K562 (cell line): ENCODE data around the gene LDB1. TPM values are rescaled to one million over a fixed set of nuclear protein-coding genes. Genes with fewer than 3 reads are reported as not detected.
A peak's percentile ranks its signal among the peaks of the same experiment; 100 is the strongest.

Experiments used
- BRD9 ChIP-seq: fragments of 450-650 bp; IDR thresholded peaks from 2 replicates; pipeline ENCODE4 v1.6.1; 2018; ENCODE audit warnings: low read depth; ENCODE audit not compliant: partially characterized antibody
- E2F5 ChIP-seq: sonication (generic); formaldehyde crosslinking; IDR thresholded peaks from 2 replicates; pipeline ENCODE4 v1.8.0; 2022; ENCODE audit warnings: mild to moderate bottlenecking, missing genetic modification reagents
- GATAD2A ChIP-seq: fragments of 450-650 bp; IDR thresholded peaks from 2 replicates; pipeline ENCODE4 v1.6.1; 2017
- GTF2B ChIP-seq: IDR thresholded peaks from 2 replicates; pipeline ENCODE4 v1.6.1; 2011; ENCODE audit not compliant: insufficient read length; ENCODE audit errors: extremely low read depth
- IRF2 ChIP-seq: sonication (generic); formaldehyde crosslinking; IDR thresholded peaks from 2 replicates; pipeline ENCODE4 v1.8.1; 2022; ENCODE audit warnings: mild to moderate bottlenecking, missing genetic modification reagents
- KDM4B ChIP-seq, 2 experiments: fragments of 450-650 bp in 1 of 2; sonication (generic) in 1 of 2; IDR thresholded peaks; 2 replicates each; pipeline ENCODE4 v1.6.1; 2016 to 2017; ENCODE audit warnings: borderline replicate concordance in 2 of 2, antibody characterized with exemption in 1 of 2, low read depth in 1 of 2, mild to moderate bottlenecking in 1 of 2
- KLF6 ChIP-seq: fragments of 250-450 bp; sonication (Bioruptor Pico); IDR thresholded peaks from 2 replicates; pipeline ENCODE4 v1.4.0; 2020; ENCODE audit warnings: mild to moderate bottlenecking, moderate library complexity, borderline replicate concordance
- MEIS2 ChIP-seq: fragments of 450-650 bp; IDR thresholded peaks from 2 replicates; pipeline ENCODE4 v1.6.1; 2014; ENCODE audit warnings: mild to moderate bottlenecking; ENCODE audit not compliant: partially characterized antibody
- MYC ChIP-seq, 2 experiments: fragments of 250-450 bp in 1 of 2; sonication (Bioruptor Pico) in 1 of 2; IDR thresholded peaks; 2 replicates each; pipeline versions ENCODE4 v1.5.1 to v1.6.1; 2012 to 2021; ENCODE audit warnings: low read depth in 2 of 2, borderline replicate concordance in 1 of 2, improper control_type of control experiment in 1 of 2, low read length in 1 of 2, mild to moderate bottlenecking in 1 of 2, moderate library complexity in 1 of 2
- PYGO2 ChIP-seq: fragments of 450-650 bp; IDR thresholded peaks from 2 replicates; pipeline ENCODE4 v1.6.1; 2016; ENCODE audit warnings: mild to moderate bottlenecking, missing genetic modification characterization, moderate library complexity, missing compliant biosample characterization
- RBBP5 ChIP-seq: fragments of 200-600 bp; sonication (generic); IDR thresholded peaks from 2 replicates; pipeline ENCODE4 v1.6.1; 2012; ENCODE audit warnings: borderline replicate concordance, mild to moderate bottlenecking, low read length, control low read depth, inconsistent platforms; ENCODE audit not compliant: insufficient read depth, poor library complexity, severe bottlenecking
- RNF219 ChIP-seq: fragments of 250-450 bp; sonication (Bioruptor Pico); IDR thresholded peaks from 2 replicates; pipeline ENCODE4 v1.5.0; 2022; ENCODE audit warnings: mild to moderate bottlenecking
- SMAD3 ChIP-seq: fragments of 450-650 bp; formaldehyde crosslinking; conservative IDR thresholded peaks from 2 replicates; pipeline ENCODE4 v1.4.0; 2020; ENCODE audit warnings: mild to moderate bottlenecking
- SRSF9 ChIP-seq: fragments of 200-400 bp; formaldehyde crosslinking; IDR thresholded peaks from 2 replicates; pipeline ENCODE4 v1.6.1; 2017; ENCODE audit warnings: low read depth, low read length, borderline replicate concordance
- TAF7 ChIP-seq: fragments of 450-650 bp; IDR thresholded peaks from 2 replicates; pipeline ENCODE4 v1.6.1; 2016; ENCODE audit warnings: missing genetic modification characterization, missing compliant biosample characterization
- ZC3H4 ChIP-seq: sonication (generic); formaldehyde crosslinking; IDR thresholded peaks from 2 replicates; pipeline ENCODE4 v1.9.0; 2021; ENCODE audit warnings: missing genetic modification reagents, borderline replicate concordance
- polyA plus RNA-seq, 8 experiments: library from polyadenylated mRNA; depleted of rRNA in 4 of 8; stranded (reverse) in 5 of 8; unstranded in 3 of 8; fragments of >200 nt; fragmentation: Nextera tagmentation in 2 of 8; fragmentation: Illumina TruSeq in 1 of 8; extraction: Ambion mirVana in 2 of 8; extraction: Trizol in 1 of 8; gene quantifications; 2 replicates each; pipeline versions ENCODE4 v1.2.1 to v1.2.3, GENCODE V29; 2011 to 2014; ENCODE audit warnings: inconsistent platforms in 1 of 8, missing spikeins in 1 of 8
- total RNA-seq, 7 experiments: library from RNA; depleted of rRNA in 6 of 7; stranded (reverse); fragments of >200 nt in 6 of 7; fragmentation: Illumina TruSeq in 2 of 7; extraction: Trizol in 2 of 7; gene quantifications; 2 replicates each; pipeline versions ENCODE4 v1.2.1 to v1.2.3, GENCODE V29; 2011 to 2021; ENCODE audit warnings: low replicate concordance in 1 of 7
- TF ChIP-seq, protein P1 (sequence below): fragments of 250-450 bp; sonication (Bioruptor Pico); IDR thresholded peaks from 2 replicates; pipeline ENCODE4 v1.8.0; 2021; ENCODE audit warnings: moderate library complexity, mild to moderate bottlenecking, inconsistent platforms
- TF ChIP-seq, protein P2 (sequence below): sonication (generic); formaldehyde crosslinking; IDR thresholded peaks from 2 replicates; pipeline ENCODE4 v1.8.1; 2022; ENCODE audit warnings: missing genetic modification reagents
- TF ChIP-seq, protein P3 (sequence below): fragments of 450-650 bp; conservative IDR thresholded peaks from 2 replicates; pipeline ENCODE4 v1.6.1; 2016; ENCODE audit warnings: missing genetic modification characterization, low read depth, mild to moderate bottlenecking, control low read depth, missing compliant biosample characterization

The LDB1 gene
- total and polyA plus RNA-seq, 9 of the 15 experiments (the other 6 are each of a cell fraction or from before 2014, with no cell fraction given): 1.9 to 137 (median 105) TPM

GRCh38 chr10:102064868-102065560 is 55.2 kb downstream of the LDB1 start, which contains the start of gene HPS6 (continued):
- TF ChIP-seq RNF219 (CRISPR knock-in tag) (no peak), MYC (IDR thresholded peaks at IDR 0.05; ENCODE audit: low read depth, low read length) (peak; percentile 73; the same call in 1 of the 2 replicates), MYC (CRISPR knock-in tag; IDR thresholded peaks at IDR 0.05; ENCODE audit: borderline replicate concordance, low read depth) (no peak), SRSF9 (no peak), GATAD2A (no peak), E2F5 (CRISPR knock-in tag) (no peak), RBBP5 (peak; percentile 90), MEIS2 (no peak), SMAD3 (CRISPR knock-in tag) (no peak), KDM4B (IDR thresholded peaks at IDR 0.05; ENCODE audit: borderline replicate concordance in 2 of 2, low read depth in 1 of 2) (no peak), IRF2 (CRISPR knock-in tag) (no peak), BRD9 (no peak), KLF6 (CRISPR knock-in tag) (no peak), PYGO2 (tag) (no peak), GTF2B (no peak), TAF7 (no peak), ZC3H4 (CRISPR knock-in tag) (no peak)
- TF ChIP-seq, protein P1, sequence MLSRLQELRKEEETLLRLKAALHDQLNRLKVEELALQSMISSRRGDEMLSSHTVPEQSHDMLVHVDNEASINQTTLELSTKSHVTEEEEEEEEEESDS (CRISPR knock-in tag): no peak
- TF ChIP-seq, protein P2, sequence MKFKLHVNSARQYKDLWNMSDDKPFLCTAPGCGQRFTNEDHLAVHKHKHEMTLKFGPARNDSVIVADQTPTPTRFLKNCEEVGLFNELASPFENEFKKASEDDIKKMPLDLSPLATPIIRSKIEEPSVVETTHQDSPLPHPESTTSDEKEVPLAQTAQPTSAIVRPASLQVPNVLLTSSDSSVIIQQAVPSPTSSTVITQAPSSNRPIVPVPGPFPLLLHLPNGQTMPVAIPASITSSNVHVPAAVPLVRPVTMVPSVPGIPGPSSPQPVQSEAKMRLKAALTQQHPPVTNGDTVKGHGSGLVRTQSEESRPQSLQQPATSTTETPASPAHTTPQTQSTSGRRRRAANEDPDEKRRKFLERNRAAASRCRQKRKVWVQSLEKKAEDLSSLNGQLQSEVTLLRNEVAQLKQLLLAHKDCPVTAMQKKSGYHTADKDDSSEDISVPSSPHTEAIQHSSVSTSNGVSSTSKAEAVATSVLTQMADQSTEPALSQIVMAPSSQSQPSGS: no peak
- TF ChIP-seq, protein P3, sequence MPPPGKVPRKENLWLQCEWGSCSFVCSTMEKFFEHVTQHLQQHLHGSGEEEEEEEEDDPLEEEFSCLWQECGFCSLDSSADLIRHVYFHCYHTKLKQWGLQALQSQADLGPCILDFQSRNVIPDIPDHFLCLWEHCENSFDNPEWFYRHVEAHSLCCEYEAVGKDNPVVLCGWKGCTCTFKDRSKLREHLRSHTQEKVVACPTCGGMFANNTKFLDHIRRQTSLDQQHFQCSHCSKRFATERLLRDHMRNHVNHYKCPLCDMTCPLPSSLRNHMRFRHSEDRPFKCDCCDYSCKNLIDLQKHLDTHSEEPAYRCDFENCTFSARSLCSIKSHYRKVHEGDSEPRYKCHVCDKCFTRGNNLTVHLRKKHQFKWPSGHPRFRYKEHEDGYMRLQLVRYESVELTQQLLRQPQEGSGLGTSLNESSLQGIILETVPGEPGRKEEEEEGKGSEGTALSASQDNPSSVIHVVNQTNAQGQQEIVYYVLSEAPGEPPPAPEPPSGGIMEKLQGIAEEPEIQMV (tag): no peak
